H9 (cell line): ENCODE results near the gene BARD1. TPM values are rescaled to one million over a fixed set of nuclear protein-coding genes. Genes with fewer than 3 reads are reported as not detected.

Experiments
- DNase-seq: peaks from one replicate; pipeline ENCODE4 v3.0.0-alpha.2; 2017
- H2AFZ ChIP-seq: one replicate; pipeline ENCODE4 v1.6.1; 2013; ENCODE audit warnings: mild to moderate bottlenecking, low read length, control low read depth, moderate library complexity
- H2AK5ac ChIP-seq: 2 replicates; pipeline ENCODE4 v1.6.1; 2013; ENCODE audit warnings: low read length, control low read depth, mixed read lengths; ENCODE audit not compliant: insufficient read length
- H2BK120ac ChIP-seq: one replicate; pipeline ENCODE4 v1.6.1; 2013; ENCODE audit warnings: low read depth, mild to moderate bottlenecking, low read length, control low read depth, inconsistent platforms; ENCODE audit not compliant: poor library complexity, severe bottlenecking
- H2BK12ac ChIP-seq: 2 replicates; pipeline ENCODE4 v1.6.1; 2013; ENCODE audit warnings: low read length, control low read depth, mixed read lengths, low read depth; ENCODE audit not compliant: insufficient read length
- H2BK15ac ChIP-seq: 2 replicates; pipeline ENCODE4 v1.6.1; 2013; ENCODE audit warnings: low read depth, low read length, control low read depth
- H2BK20ac ChIP-seq: one replicate; pipeline ENCODE4 v1.6.1; 2013; ENCODE audit warnings: low read depth, mild to moderate bottlenecking, low read length, control low read depth, inconsistent platforms; ENCODE audit not compliant: poor library complexity, severe bottlenecking
- H2BK5ac ChIP-seq: 2 replicates; pipeline ENCODE4 v1.6.1; 2013; ENCODE audit warnings: low read length, control low read depth, mixed read lengths; ENCODE audit not compliant: insufficient read length
- H3K14ac ChIP-seq: 2 replicates; pipeline ENCODE4 v1.6.1; 2013; ENCODE audit warnings: low read length, control low read depth; ENCODE audit not compliant: insufficient read depth
- H3K18ac ChIP-seq: 2 replicates; pipeline ENCODE4 v1.6.1; 2013; ENCODE audit warnings: low read depth, mild to moderate bottlenecking, mixed read lengths, low read length, control low read depth; ENCODE audit not compliant: insufficient read length
- H3K23ac ChIP-seq: 2 replicates; pipeline ENCODE4 v1.6.1; 2013; ENCODE audit warnings: low read length, control low read depth, mixed read lengths, low read depth; ENCODE audit not compliant: insufficient read length
- H3K23me2 ChIP-seq: 2 replicates; pipeline ENCODE4 v1.6.1; 2013; ENCODE audit warnings: low read depth, mild to moderate bottlenecking, mixed read lengths, low read length, control low read depth; ENCODE audit not compliant: insufficient read length, poor library complexity, severe bottlenecking
- H3K27ac ChIP-seq: 2 replicates; pipeline ENCODE4 v1.5.1; 2013; ENCODE audit warnings: low read length, control low read depth, mixed read lengths, low read depth; ENCODE audit not compliant: insufficient read length
- H3K27me3 ChIP-seq: 2 replicates; pipeline ENCODE4 v1.6.1; 2013; ENCODE audit warnings: low read length, control low read depth, inconsistent platforms; ENCODE audit not compliant: insufficient read depth
- H3K4ac ChIP-seq: 2 replicates; pipeline ENCODE4 v1.6.1; 2013; ENCODE audit warnings: low read depth, mild to moderate bottlenecking, control low read depth, inconsistent platforms, low read length, moderate library complexity
- H3K4me1 ChIP-seq: 2 replicates; pipeline ENCODE4 v1.6.1; 2013; ENCODE audit warnings: low read length, control low read depth, inconsistent platforms; ENCODE audit not compliant: insufficient read depth
- H3K4me2 ChIP-seq: 2 replicates; pipeline ENCODE4 v1.6.1; 2013; ENCODE audit warnings: low read length, control low read depth, mixed read lengths; ENCODE audit not compliant: insufficient read length, insufficient read depth
- H3K56ac ChIP-seq: 2 replicates; pipeline ENCODE4 v1.6.1; 2013; ENCODE audit warnings: low read depth, mild to moderate bottlenecking, mixed read lengths, low read length, control low read depth; ENCODE audit not compliant: insufficient read length
- H3K79me1 ChIP-seq: 2 replicates; pipeline ENCODE4 v1.6.1; 2013; ENCODE audit warnings: low read depth, mild to moderate bottlenecking, moderate library complexity, low read length, control low read depth, inconsistent platforms; ENCODE audit not compliant: insufficient read depth, poor library complexity, severe bottlenecking
- H3K79me2 ChIP-seq: 2 replicates; pipeline ENCODE4 v1.6.1; 2013; ENCODE audit warnings: low read length, control low read depth, inconsistent platforms; ENCODE audit not compliant: insufficient read depth
- H3K9ac ChIP-seq: 2 replicates; pipeline ENCODE4 v1.6.1; 2013; ENCODE audit warnings: low read length, control low read depth, mixed read lengths; ENCODE audit not compliant: insufficient read length; ENCODE audit errors: extremely low read depth
- H3K9me3 ChIP-seq: one replicate; pipeline ENCODE4 v1.6.1; 2013; ENCODE audit warnings: low read depth, low read length, inconsistent platforms; ENCODE audit not compliant: control insufficient read depth
- H3T11ph ChIP-seq: one replicate; pipeline ENCODE4 v1.6.1; 2013; ENCODE audit warnings: mild to moderate bottlenecking, low read length, control low read depth, inconsistent platforms
- H4K20me1 ChIP-seq: one replicate; pipeline ENCODE4 v1.6.1; 2013; ENCODE audit not compliant: control insufficient read depth, insufficient read length, insufficient read depth
- H4K5ac ChIP-seq: 2 replicates; pipeline ENCODE4 v1.6.1; 2013; ENCODE audit warnings: low read depth, mild to moderate bottlenecking, mixed read lengths, low read length, control low read depth; ENCODE audit not compliant: insufficient read length
- H4K8ac ChIP-seq: replicated peaks from 2 replicates; pipeline ENCODE4 v1.6.1; 2013; ENCODE audit warnings: low read length, control low read depth, mixed read lengths, low read depth; ENCODE audit not compliant: insufficient read length
- H4K91ac ChIP-seq: 2 replicates; pipeline ENCODE4 v1.6.1; 2013; ENCODE audit warnings: low read depth, mild to moderate bottlenecking, moderate library complexity, mixed read lengths, low read length, control low read depth; ENCODE audit not compliant: insufficient read length
- H3K27ac Mint-ChIP-seq, 3 experiments: 2 replicates in 2 of 3; 3 replicates in 1 of 3; pipeline ENCODE4 v1.8.0; 2020 to 2021; ENCODE audit warnings: mixed read lengths in 3 of 3, mild to moderate bottlenecking in 1 of 3, moderate library complexity in 1 of 3
- H3K27me3 Mint-ChIP-seq: 2 replicates; pipeline ENCODE4 v1.8.0; 2021; ENCODE audit warnings: low read depth, mild to moderate bottlenecking, moderate library complexity, mixed read lengths
- H3K36me3 Mint-ChIP-seq, 3 experiments: 2 replicates in 2 of 3; 3 replicates in 1 of 3; pipeline ENCODE4 v1.8.0; 2020 to 2021; ENCODE audit warnings: low read depth in 3 of 3, mixed read lengths in 3 of 3; ENCODE audit not compliant: insufficient read depth in 1 of 3
- H3K4me1 Mint-ChIP-seq, 2 experiments: 2 replicates each; pipeline ENCODE4 v1.8.0; 2020; ENCODE audit warnings: mixed read lengths in 2 of 2
- H3K4me3 Mint-ChIP-seq, 2 experiments: 2 replicates in 1 of 2; 3 replicates in 1 of 2; pipeline ENCODE4 v1.8.0; 2020 to 2021; ENCODE audit warnings: mild to moderate bottlenecking in 2 of 2, mixed read lengths in 2 of 2, moderate library complexity in 1 of 2
- H3K9me3 Mint-ChIP-seq, 2 experiments: 2 replicates in 1 of 2; 3 replicates in 1 of 2; pipeline ENCODE4 v1.8.0; 2020; ENCODE audit warnings: mild to moderate bottlenecking in 2 of 2, mixed read lengths in 2 of 2, moderate library complexity in 1 of 2
- CTCF ChIP-seq: fragments of 200-600 bp; sonication (generic); conservative IDR thresholded peaks from 3 replicates; pipeline ENCODE4 v1.8.0; 2021; ENCODE audit warnings: antibody characterized with exemption, mild to moderate bottlenecking
- WGBS: extraction: QIAGEN DNeasy Blood & Tissue Kit; methylation state at CpG from one replicate; pipeline ENCODE4 v1.1.7; 2013; ENCODE audit warnings: missing lambda C conversion rate, low lambda C conversion rate, mixed read lengths; ENCODE audit not compliant: insufficient read length; ENCODE audit errors: extremely low coverage; 5-methylcytosine and 5-hydroxymethylcytosine counted together
- total RNA-seq: library from RNA; stranded (reverse); gene quantifications from 2 replicates; pipeline ENCODE4 v1.2.1, GENCODE V29; 2021

The BARD1 gene
- total RNA-seq, 1 experiment from 2014 or later = 30.6 TPM

GRCh38 chr2:214730800-214731407 lies 78.6 kb downstream of the BARD1 start:
- no peaks in the 10 kb centered on the region for H3K23me2 ChIP-seq
- H3K4me1 Mint-ChIP-seq = peaks cover 9 to 12% of the 10 kb centered on the region in 2 experiments
- WGBS = no CpG with 5 or more reads among the region's 3 CpGs
- H4K20me1 ChIP-seq = no peaks in the 10 kb centered on the region
- no peak overlapping the region for H2BK5ac ChIP-seq
- no peaks in the 10 kb centered on the region for H3K9me3 ChIP-seq
- no peak overlapping the region for H3K4me2 ChIP-seq
- H3K4me1 ChIP-seq = no peaks in the 10 kb centered on the region
- no peak overlapping the region for H3K23ac ChIP-seq
- no peak overlapping the region for H4K8ac ChIP-seq
- DNase-seq = no peak
- no peak overlapping the region for H3K27ac Mint-ChIP-seq
- no peak overlapping the region for H3T11ph ChIP-seq
- H3K4me3 Mint-ChIP-seq = no peak overlapping the region
- no peaks in the 10 kb centered on the region for H3K27me3 ChIP-seq
- H2BK120ac ChIP-seq = no peak overlapping the region
- H3K14ac ChIP-seq = no peak overlapping the region
- no peaks in the 10 kb centered on the region for H3K79me2 ChIP-seq
- no peak overlapping the region for H2AK5ac ChIP-seq
- no peak overlapping the region for H2BK15ac ChIP-seq
- H4K91ac ChIP-seq = no peak overlapping the region
- H2BK20ac ChIP-seq = no peak overlapping the region
- H3K36me3 Mint-ChIP-seq = peaks cover 17 to 47% (median 28%) of the 10 kb centered on the region in 3 experiments; a peak in 6 of 7 replicates
- H3K9ac ChIP-seq = no peak overlapping the region
- H3K9me3 Mint-ChIP-seq = no peaks in the 10 kb centered on the region
- no peak overlapping the region for H4K5ac ChIP-seq
- H2AFZ ChIP-seq = no peak overlapping the region
- H3K27ac ChIP-seq = no peak overlapping the region
- H3K18ac ChIP-seq = no peak overlapping the region
- no peak for TF ChIP-seq CTCF
- H3K27me3 Mint-ChIP-seq = no peaks in the 10 kb centered on the region
- no peak overlapping the region for H2BK12ac ChIP-seq
- H3K56ac ChIP-seq = no peak overlapping the region
- H3K4ac ChIP-seq = no peak overlapping the region
- no peaks in the 10 kb centered on the region for H3K79me1 ChIP-seq
